ENCODE measurements around the gene ARHGAP9.
A peak's percentile ranks its signal among the peaks of the same experiment; 100 is the strongest.
"Not testable (repeated sequence)": the region's sequence is repeated elsewhere in the genome, so short reads cannot be mapped to it uniquely, and the experiment has no call there.

ARHGAP9 gene

DNA sequence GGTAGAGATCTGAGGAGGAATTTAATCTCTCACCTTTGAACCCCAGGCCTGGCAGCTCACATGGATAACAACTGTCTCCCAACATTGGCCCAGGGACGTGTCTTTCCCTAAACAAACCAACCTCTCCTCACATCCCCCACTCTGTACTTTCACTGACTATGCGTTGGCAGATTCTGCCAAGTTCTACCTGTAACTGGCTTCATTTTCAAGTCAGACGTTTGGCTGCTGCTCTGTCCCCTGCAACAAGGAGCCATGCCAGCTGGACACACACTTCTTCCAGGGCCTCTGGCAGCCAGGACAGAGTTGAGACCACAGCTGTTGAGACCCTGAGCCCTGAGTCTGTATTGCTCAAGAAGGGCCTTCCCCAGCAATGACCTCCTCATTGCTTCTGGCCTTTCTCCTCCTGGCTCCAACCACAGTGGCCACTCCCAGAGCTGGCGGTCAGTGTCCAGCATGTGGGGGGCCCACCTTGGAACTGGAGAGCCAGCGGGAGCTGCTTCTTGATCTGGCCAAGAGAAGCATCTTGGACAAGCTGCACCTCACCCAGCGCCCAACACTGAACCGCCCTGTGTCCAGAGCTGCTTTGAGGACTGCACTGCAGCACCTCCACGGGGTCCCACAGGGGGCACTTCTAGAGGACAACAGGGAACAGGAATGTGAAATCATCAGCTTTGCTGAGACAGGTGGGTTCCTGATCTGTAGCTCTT, 45.0 kb downstream of the ARHGAP9 start, which contains the start of gene INHBC:
INHBC (plus strand) TSS at position 268 of the 707 bp plus-strand sequence; CDS start at position 371, 103 bp downstream.
- no peak for DNase-seq (ENCODE audit: low spot score)

DNA sequence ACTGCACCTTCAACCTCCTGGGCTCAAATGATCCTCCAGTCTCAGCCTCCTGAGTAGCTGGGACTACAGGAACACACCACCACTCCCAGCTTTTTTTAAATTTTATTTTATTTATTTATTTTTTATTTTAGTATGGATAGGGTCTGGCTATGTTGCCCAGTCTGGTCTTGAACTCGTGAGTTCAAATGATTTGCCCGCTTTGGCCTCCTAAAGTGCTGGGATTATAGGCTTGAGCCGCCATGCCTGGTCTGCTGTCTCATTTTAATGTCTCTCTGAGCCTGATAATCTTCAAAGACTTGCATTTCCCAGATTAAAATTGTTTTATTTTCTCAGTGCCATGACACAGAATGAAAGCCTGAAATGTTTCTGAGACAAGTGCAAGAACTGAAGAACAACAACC, 46.3 kb downstream of the ARHGAP9 start:
- no peak for DNase-seq (ENCODE audit: low spot score)

GRCh38 chr12:57431654-57432188, 47.9 kb downstream of the ARHGAP9 start:
- DNase-seq (ENCODE audit: low spot score): no peak

GRCh38 chr12:57430931-57431566, 48.6 kb downstream of the ARHGAP9 start, which contains the start of gene R3HDM2:
R3HDM2 (minus strand) TSS chr12:57431043; CDS start chr12:57310428, 120,615 bp downstream.
- DNase-seq (ENCODE audit: low spot score): peak; percentile 99

DNA sequence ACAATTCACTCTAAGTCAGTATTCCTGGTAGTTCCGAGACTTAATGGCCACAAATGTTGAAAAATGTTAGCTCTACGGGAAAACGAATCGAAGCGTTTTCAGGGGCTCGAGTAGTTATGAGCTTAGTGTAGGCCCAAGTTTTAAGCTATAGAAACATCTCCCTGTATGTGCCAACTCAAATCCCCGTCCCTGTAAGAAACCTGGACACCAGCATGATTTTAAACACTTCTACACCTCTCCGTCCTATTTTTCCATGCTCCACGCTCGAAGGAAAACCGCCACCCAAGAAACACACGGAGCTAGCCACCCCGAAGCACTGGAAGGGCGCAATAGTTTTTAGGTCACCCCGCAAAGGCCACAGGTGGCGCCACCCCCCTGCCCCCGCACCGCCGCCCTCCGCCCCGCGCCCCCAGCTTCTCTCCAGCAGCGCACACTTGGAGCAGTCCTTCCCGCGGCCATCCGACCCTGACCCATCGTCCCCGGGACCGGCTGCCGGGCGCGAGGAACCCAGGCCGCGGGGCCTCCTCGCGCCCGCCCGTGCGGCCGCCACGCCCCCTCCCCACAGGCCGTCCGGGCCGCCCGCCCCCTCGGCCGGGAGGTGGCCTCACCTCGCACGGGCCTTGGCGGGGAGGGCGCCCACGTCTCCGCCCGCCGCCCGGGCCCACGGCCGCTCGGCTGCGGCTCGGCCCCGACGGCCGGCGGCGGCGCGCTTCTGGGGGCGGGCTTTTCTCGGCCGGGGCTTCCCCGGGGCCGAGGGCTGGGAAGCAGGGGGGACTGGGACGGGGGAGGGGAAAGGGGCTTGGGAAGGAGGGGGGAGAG, 49.3 kb downstream of the ARHGAP9 start:
- no peak for DNase-seq (ENCODE audit: low spot score)

DNA sequence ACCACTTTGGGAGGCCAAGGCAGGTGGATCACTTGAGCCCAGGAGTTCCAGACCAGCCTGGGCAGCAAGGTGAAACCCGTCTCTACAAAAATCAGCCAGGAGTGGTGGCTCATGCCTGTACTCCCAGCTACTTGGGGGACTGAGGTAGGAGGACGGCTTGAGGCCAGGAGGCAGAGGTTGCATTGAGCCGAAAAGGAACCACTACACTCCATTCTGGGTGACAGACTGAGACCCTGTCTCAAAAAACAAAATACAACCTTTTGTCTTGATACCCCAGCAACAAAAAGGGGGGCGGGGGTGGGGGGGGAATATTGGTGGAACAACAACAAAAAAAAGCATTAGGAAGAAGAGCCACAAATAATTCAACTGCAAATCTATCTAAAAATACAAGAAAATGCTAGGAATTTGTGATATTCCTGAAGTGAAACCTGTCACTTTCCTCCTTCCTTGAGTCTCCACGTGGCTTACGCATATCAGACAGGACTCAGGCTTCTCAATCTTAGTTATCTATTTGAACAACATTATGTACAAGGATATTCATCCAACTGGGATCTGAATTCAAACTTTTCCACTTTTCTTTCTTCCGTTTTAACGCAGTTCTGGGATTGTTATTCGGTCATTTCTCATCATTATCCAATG, 50.1 kb downstream of the ARHGAP9 start:
- no peak for DNase-seq (ENCODE audit: low spot score)

- DNase-seq (ENCODE audit: low spot score): no peak
Measured at GRCh38 chr12:57428965-57429364, 50.7 kb downstream of the ARHGAP9 start.

DNA sequence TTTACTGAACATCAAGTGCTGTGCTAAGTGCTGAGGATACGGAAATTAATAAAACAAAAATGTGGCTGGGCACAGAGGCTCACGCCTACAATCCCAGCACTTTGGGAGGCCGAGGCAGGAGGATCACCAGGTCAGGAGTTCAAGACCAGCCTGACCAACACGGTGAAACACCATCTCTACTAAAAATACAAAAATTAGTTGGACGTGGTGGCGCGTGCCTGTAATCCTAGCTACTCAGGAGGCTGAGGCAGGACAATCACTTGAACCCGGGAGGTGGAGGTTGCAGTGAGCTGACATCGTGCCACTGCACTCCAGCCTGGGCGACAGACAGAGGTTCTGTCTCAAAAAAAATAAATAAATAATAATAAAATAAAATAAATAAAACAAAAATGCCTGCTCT, 52.7 kb downstream of the ARHGAP9 start:
- not testable (repeated sequence) for DNase-seq (ENCODE audit: low spot score)

All from iPS-NIHi11 (cell line).